K562 (cell line): ENCODE measurements around the gene GAPVD1. TPM values are rescaled to one million over a fixed set of nuclear protein-coding genes. Genes with fewer than 3 reads are reported as not detected.

Experiments used
- ATAC-seq: fragments of 200-7000 bp; cut with Tn5 transposase; 3 replicates; pipeline ENCODE4 v1.9.1; 2020; ENCODE audit warnings: moderate library complexity
- BruUV-seq: library from RNA; stranded (reverse); fragments of 400-500 nt; replicated peaks from 2 replicates; lab custom pipeline; 2021; lab: Mats Ljungman, UMichigan
- CTCF ChIA-PET: fragments of 300-600 bp; formaldehyde crosslinking; extraction: SDS; loops from one replicate; lab custom pipeline; 2021; ENCODE audit warnings: low intra/inter-chr PET ratio; lab: Yijun Ruan, JAX
- POLR2A ChIA-PET: fragments of 300-600, 350-650 bp; sonication (Branson Sonifier 250); formaldehyde crosslinking; extraction: SDS; loops from one replicate; lab custom pipeline; 2021; ENCODE audit warnings: antibody characterized with exemption, inconsistent platforms; lab: Yijun Ruan, JAX
- DNase-seq, 4 experiments: peaks; one replicate each; pipeline versions ENCODE4 v3.0.0 to v3.0.0-alpha.2; 2011 to 2018; ENCODE audit warnings: low spot score in 3 of 4, mixed read lengths in 3 of 4; ENCODE audit errors: extremely low read depth in 1 of 4
- FAIRE-seq: peaks from 2 replicates; lab custom pipeline; 2011; peaks lifted over from hg19 to GRCh38; lab: Jason Lieb, UNC
- H2AFZ ChIP-seq: 2 replicates; pipeline ENCODE4 v1.6.0; 2011; ENCODE audit warnings: low read depth, low read length, control low read depth, inconsistent platforms
- H3K27ac ChIP-seq: fragments of 200-600 bp; 3 replicates; pipeline ENCODE4 v1.8.0; 2011; ENCODE audit warnings: low read depth, mild to moderate bottlenecking, control low read depth, inconsistent platforms, low read length, moderate library complexity, mixed read lengths; ENCODE audit errors: extremely low read depth
- H3K27me3 ChIP-seq, 2 experiments: fragments of 300-600 bp in 1 of 2; 2 replicates in 1 of 2; 3 replicates in 1 of 2; pipeline versions ENCODE4 v1.6.0 to v1.8.0; 2011; ENCODE audit warnings: inconsistent platforms in 2 of 2, low read length in 2 of 2, mild to moderate bottlenecking in 1 of 2, mixed read lengths in 1 of 2, moderate library complexity in 1 of 2; ENCODE audit not compliant: control insufficient read depth in 2 of 2, insufficient read depth in 2 of 2
- H3K36me3 ChIP-seq: fragments of 300-600 bp; 3 replicates; pipeline ENCODE4 v1.8.0; 2011; ENCODE audit warnings: mild to moderate bottlenecking, low read length, inconsistent platforms; ENCODE audit not compliant: control insufficient read depth, insufficient read depth
- H3K4me1 ChIP-seq, 2 experiments: fragments of 200-600 bp in 1 of 2; replicated peaks in 1 of 2; 2 replicates in 1 of 2; 3 replicates in 1 of 2; pipeline versions ENCODE4 v1.5.1 to v1.8.0; 2011; ENCODE audit warnings: inconsistent platforms in 2 of 2, low read length in 2 of 2, mild to moderate bottlenecking in 1 of 2, mixed read lengths in 1 of 2, moderate library complexity in 1 of 2; ENCODE audit not compliant: control insufficient read depth in 2 of 2, insufficient read depth in 2 of 2
- H3K4me2 ChIP-seq: 2 replicates; pipeline ENCODE4 v1.6.1; 2011; ENCODE audit warnings: low read length, control low read depth, inconsistent platforms, mixed read lengths; ENCODE audit not compliant: insufficient read depth
- H3K4me3 ChIP-seq: fragments of 200-600 bp; sonication (generic), shearing (Covaris generic); 2 replicates; pipeline ENCODE4 v1.5.1; 2016; ENCODE audit warnings: control low read depth, inconsistent platforms
- H3K79me2 ChIP-seq: fragments of 200-600 bp; 3 replicates; pipeline ENCODE4 v1.8.0; 2011; ENCODE audit warnings: low read length, inconsistent platforms; ENCODE audit not compliant: control insufficient read depth, insufficient read depth
- H3K9ac ChIP-seq, 2 experiments: 2 replicates each; pipeline versions ENCODE4 v1.6.0 to v1.6.1; 2011; ENCODE audit warnings: low read depth in 2 of 2, low read length in 2 of 2, control low read depth in 1 of 2, inconsistent platforms in 1 of 2, mild to moderate bottlenecking in 1 of 2, mixed read lengths in 1 of 2; ENCODE audit not compliant: insufficient read depth in 1 of 2
- H3K9me1 ChIP-seq: one replicate; pipeline ENCODE4 v1.6.0; 2011; ENCODE audit warnings: inconsistent platforms, mild to moderate bottlenecking, low read length, moderate library complexity; ENCODE audit not compliant: control insufficient read depth, insufficient read depth
- H3K9me3 ChIP-seq: replicated peaks from 2 replicates; pipeline ENCODE4 v1.5.1; 2011; ENCODE audit warnings: low read depth, low read length, inconsistent platforms; ENCODE audit not compliant: control insufficient read depth, insufficient read depth
- H4K20me1 ChIP-seq: replicated peaks from 2 replicates; pipeline ENCODE4 v1.6.1; 2011; ENCODE audit warnings: low read length, inconsistent platforms, mixed read lengths; ENCODE audit not compliant: control insufficient read depth, insufficient read depth
- BRF1 ChIP-seq: IDR thresholded peaks from 3 replicates; pipeline ENCODE4 v1.6.1; 2011; ENCODE audit warnings: borderline replicate concordance, mild to moderate bottlenecking; ENCODE audit not compliant: insufficient read length; ENCODE audit errors: extremely low read depth
- ETV6 ChIP-seq, 3 experiments: fragments of 150-350 bp in 1 of 3; sonication (generic) in 1 of 3; formaldehyde crosslinking in 1 of 3; IDR thresholded peaks; 2 replicates each; pipeline versions ENCODE4 v1.6.1 to v1.8.0; 2014 to 2022; ENCODE audit warnings: borderline replicate concordance in 2 of 3, low read depth in 2 of 3, antibody characterized with exemption in 1 of 3, low read length in 1 of 3, mild to moderate bottlenecking in 1 of 3, missing genetic modification reagents in 1 of 3
- MED1 ChIP-seq: sonication (generic); formaldehyde crosslinking; IDR thresholded peaks from 2 replicates; pipeline ENCODE4 v1.8.1; 2023; ENCODE audit warnings: missing genetic modification reagents, borderline replicate concordance
- ZBTB12 ChIP-seq: fragments of 250-450 bp; sonication (Bioruptor Pico); IDR thresholded peaks from 2 replicates; pipeline ENCODE4 v1.4.0; 2020
- ZNF143 ChIP-seq: sonication (generic); formaldehyde crosslinking; IDR thresholded peaks from 2 replicates; pipeline ENCODE4 v1.9.0; 2022; ENCODE audit warnings: mild to moderate bottlenecking, missing genetic modification reagents
- ZNF695 ChIP-seq: fragments of 450-650 bp; formaldehyde crosslinking; IDR thresholded peaks from 2 replicates; pipeline ENCODE4 v1.4.0; 2020; ENCODE audit warnings: mild to moderate bottlenecking, moderate library complexity
- ZNF75A ChIP-seq: fragments of 450-650 bp; formaldehyde crosslinking; IDR thresholded peaks from 2 replicates; pipeline ENCODE4 v1.4.0; 2020; ENCODE audit warnings: mild to moderate bottlenecking
- WGBS: fragments of 100-300 bp; shearing (Covaris generic); methylation state at CpG from one replicate; pipeline ENCODE4 v1.1.6; 2016; ENCODE audit warnings: low coverage, mixed read lengths; ENCODE audit not compliant: insufficient coverage; ENCODE audit errors: missing lambda C conversion rate; 5-methylcytosine and 5-hydroxymethylcytosine counted together
- in situ Hi-C: fragments of 300-500 bp; cut with MboI; formaldehyde crosslinking; loops from 4 replicates; pipeline ENCODE4 v1.15.0; 2018; ENCODE audit warnings: inconsistent platforms, mixed read lengths
- intact Hi-C: fragments of 100-400 bp; cut with micrococcal nuclease; formaldehyde crosslinking; loops from 2 replicates; pipeline ENCODE4 v1.14.2; 2022
- polyA plus RNA-seq, 8 experiments: library from polyadenylated mRNA; depleted of rRNA in 4 of 8; stranded (reverse) in 5 of 8; unstranded in 3 of 8; fragments of >200 nt; fragmentation: Nextera tagmentation in 2 of 8; fragmentation: Illumina TruSeq in 1 of 8; extraction: Ambion mirVana in 2 of 8; extraction: Trizol in 1 of 8; gene quantifications; 2 replicates each; pipeline versions ENCODE4 v1.2.1 to v1.2.3, GENCODE V29; 2011 to 2014; ENCODE audit warnings: inconsistent platforms in 1 of 8, missing spikeins in 1 of 8
- total RNA-seq, 7 experiments: library from RNA; depleted of rRNA in 6 of 7; stranded (reverse); fragments of >200 nt in 6 of 7; fragmentation: Illumina TruSeq in 2 of 7; extraction: Trizol in 2 of 7; gene quantifications; 2 replicates each; pipeline versions ENCODE4 v1.2.1 to v1.2.3, GENCODE V29; 2011 to 2021; ENCODE audit warnings: low replicate concordance in 1 of 7
- TF ChIP-seq, protein P1 (sequence below): fragments of 250-450 bp; sonication (Bioruptor Pico); IDR thresholded peaks from 2 replicates; pipeline ENCODE4 v1.9.0; 2021; ENCODE audit warnings: mild to moderate bottlenecking

GAPVD1 gene
- total and polyA plus RNA-seq, 9 of the 15 experiments (the other 6 are each of a cell fraction or from before 2014, with no cell fraction given) = 9.5 to 66.1 (median 45.5) TPM

GRCh38 chr9:125341566-125341965, 79.9 kb downstream of the GAPVD1 start:
- Histone ChIP-seq H3K4me1 (no peaks in the 10 kb centered on the region), H3K4me2 (no peak overlapping the region), H2AFZ (no peak overlapping the region), H3K27ac (no peak overlapping the region), H4K20me1 (no peaks in the 10 kb centered on the region), H3K4me3 (no peak overlapping the region), H3K27me3 (no peaks in the 10 kb centered on the region), H3K9me1 (no peaks in the 10 kb centered on the region), H3K79me2 (no peaks in the 10 kb centered on the region), H3K9me3 (no peaks in the 10 kb centered on the region), H3K36me3 (peaks cover 89% of the 10 kb centered on the region; the same call in 2 of the 3 replicates), H3K9ac (no peak overlapping the region)
- DNase-seq (no peak), FAIRE-seq (no peak), ATAC-seq (no peak)
- POLR2A ChIA-PET = interaction anchor here (0.7 to 1.9 kb wide), 3 partner anchors 22 to 103 kb away, joined by 3 to 5 read pairs (median 3); partner anchors contain the start of gene HSPA5
- WGBS = 95% methylated on average over 4 of the region's 4 CpGs
- CTCF ChIA-PET = no interaction called here
- in situ Hi-C loops = no loop called here
- TF ChIP-seq ZNF75A = no peak
- TF ChIP-seq ZNF695 = no peak
- TF ChIP-seq BRF1 = no peak
- TF ChIP-seq ETV6 (IDR thresholded peaks at IDR 0.05; ENCODE audit: borderline replicate concordance in 1 of 2, low read depth in 2 of 2, low read length in 1 of 2) = no peak
- TF ChIP-seq ETV6 (CRISPR knock-in tag; IDR thresholded peaks at IDR 0.05; ENCODE audit: borderline replicate concordance) = no peak
- no peak for TF ChIP-seq ZNF143 (CRISPR knock-in tag)
- TF ChIP-seq MED1 (CRISPR knock-in tag) = no peak
- TF ChIP-seq ZBTB12 (CRISPR knock-in tag) = no peak
- TF ChIP-seq, protein P1, sequence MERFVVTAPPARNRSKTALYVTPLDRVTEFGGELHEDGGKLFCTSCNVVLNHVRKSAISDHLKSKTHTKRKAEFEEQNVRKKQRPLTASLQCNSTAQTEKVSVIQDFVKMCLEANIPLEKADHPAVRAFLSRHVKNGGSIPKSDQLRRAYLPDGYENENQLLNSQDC (CRISPR knock-in tag) = no peak
- intact Hi-C loops = no loop called here
- BruUV-seq = no TSS peak
